HG03571 (cell line): ENCODE measurements around the gene MAP2K1.
"Not testable (repeated sequence)": the region's sequence is repeated elsewhere in the genome, so short reads cannot be mapped to it uniquely, and the experiment has no call there.

Source experiments
- ATAC-seq: cut with Tn5 transposase; IDR thresholded peaks from one replicate; pipeline ENCODE4 v1.9.1; 2021; ENCODE audit not compliant: unreplicated experiment

The MAP2K1 gene

DNA sequence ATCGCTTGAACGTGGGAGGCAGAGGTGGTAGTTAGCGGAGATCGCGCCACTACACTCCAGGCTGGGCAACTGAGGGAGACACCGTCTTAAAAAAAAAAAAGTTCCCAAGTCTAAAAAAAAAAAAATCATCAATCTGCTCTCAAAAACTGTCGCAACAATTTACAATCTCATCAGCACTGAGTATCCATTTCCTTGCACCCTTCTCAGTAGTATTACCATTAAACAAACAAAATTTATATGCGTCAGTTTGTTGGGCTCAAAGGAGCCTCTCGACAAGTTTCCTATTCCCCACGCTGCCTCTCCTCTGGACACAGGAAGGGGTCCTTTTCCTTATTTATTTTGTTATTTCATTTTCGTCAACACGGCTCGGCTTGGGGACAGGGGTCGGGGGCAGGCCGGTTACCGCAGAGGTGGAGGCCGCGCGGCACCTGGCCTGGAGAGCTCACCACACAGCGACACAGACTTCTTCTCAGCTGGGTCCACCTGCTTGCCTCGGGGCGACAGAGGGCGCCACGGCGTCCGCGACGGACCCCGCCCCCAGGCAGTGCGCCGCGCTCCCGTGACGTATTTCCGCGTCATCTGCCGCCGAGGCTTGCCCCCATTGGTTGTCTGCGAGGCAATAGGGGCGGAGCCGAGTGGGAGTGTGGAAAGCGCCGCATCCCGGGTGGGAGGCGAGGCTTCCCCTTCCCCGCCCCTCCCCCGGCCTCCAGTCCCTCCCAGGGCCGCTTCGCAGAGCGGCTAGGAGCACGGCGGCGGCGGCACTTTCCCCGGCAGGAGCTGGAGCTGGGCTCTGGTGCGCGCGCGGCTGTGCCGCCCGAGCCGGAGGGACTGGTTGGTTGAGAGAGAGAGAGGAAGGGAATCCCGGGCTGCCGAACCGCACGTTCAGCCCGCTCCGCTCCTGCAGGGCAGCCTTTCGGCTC lies at the start of gene MAP2K1:
Gene MAP2K1 (plus strand): TSS at position 709 of the 920 bp plus-strand sequence. CDS start 436 bp downstream, outside the sequence.
- peak; percentile 68 for ATAC-seq

DNA sequence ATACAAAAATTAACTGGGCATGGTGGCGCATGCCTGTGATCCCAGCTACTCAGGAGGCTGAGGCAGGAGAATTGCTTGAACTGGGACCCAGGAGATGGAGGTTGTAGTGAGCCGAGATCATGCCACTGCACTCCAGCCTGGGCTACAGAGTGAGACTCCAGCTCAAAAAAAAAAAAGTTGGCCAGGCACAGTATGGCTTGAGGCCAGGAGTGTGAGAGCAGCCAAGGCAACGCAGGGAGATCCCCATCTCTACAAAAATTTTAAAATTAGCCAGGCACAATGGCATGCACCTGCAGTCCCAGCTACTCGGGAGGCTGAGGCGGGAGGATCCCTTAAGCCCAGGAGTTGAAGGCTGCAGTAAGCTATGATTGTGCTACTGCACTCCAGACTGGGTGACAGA lies 38.2 kb upstream of the MAP2K1 start:
- ATAC-seq, result not testable (repeated sequence)

DNA sequence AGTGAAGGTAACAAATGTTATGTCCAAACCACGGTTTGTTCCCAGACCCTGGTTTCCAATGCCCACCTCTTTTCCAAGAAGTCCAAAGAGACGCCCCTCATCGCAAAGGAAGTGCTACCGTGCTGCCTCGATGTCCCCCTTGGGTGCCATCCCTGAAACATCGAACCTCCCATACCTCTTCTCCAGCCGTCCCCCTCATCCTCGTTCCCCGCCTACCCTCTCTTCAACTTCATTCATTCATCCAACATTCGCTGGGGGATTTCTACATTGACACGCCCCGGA lies 30.7 kb upstream of the MAP2K1 start:
- ATAC-seq, result no peak

DNA sequence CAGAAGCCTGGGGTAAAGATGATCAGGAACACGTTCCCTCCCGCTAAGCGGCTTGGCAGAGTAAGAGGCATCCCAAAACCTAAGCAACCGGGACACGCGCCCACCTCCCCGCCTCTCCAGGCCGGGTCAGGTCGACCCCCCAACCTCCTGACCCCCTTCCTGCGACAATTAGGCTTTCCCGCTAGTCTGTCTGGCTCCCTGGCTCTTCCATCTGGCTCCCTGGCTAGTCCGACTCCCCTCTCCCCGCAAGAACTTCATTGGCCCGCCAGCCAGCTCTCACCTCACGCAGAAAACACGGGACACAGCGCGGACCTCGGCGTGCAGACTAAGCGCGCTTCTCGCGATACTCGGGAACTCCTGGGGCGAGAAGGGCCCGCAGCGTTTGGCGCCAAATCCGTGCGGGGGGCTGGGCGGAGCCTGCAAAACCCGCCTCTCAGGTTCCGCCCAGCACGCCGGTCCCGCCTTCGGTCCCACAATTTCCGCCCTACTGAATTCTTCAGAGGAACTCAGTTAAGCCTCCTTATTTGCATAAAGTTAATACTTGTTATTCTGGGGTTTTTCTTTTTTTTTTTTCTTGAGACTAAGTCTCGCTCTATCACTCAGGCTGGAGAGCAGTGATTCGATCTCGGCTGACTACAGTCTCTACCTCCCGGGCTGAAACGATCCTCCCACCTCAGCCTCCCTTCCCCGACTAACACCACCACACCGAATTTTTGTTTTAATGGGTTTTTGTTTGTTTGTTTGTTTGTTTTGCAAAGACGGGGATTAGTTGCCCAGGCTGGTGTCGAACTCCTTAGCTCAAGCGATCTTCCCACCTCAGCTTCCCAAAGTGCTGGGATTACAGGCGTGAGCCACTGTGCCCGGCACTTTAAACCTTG lies 30.1 kb upstream of the MAP2K1 start, which contains the start of gene TIPIN:
Gene TIPIN (minus strand): TSS at position 327 of the 878 bp plus-strand sequence. CDS start 3,738 bp downstream, outside the sequence.
- peak; percentile 93 for ATAC-seq

DNA sequence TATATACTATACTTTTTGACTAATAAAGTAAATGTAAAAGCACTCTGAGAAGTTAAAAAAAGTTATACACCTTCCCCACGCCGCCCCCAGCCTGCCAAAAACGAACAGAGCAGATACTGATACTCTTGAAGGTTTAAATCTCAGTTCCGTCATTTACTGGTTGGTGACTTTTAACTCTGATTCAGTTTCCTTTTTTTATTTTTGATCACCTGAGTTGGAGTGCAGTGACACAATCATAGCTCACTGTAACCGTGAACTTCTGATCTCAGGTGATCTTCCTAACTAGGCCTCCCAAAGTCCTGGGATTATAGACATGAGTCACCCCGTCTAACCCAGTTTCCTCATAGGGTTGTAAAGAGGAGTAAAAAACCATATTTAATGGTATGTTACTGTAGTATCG lies 27.0 kb upstream of the MAP2K1 start:
- no peak for ATAC-seq

DNA sequence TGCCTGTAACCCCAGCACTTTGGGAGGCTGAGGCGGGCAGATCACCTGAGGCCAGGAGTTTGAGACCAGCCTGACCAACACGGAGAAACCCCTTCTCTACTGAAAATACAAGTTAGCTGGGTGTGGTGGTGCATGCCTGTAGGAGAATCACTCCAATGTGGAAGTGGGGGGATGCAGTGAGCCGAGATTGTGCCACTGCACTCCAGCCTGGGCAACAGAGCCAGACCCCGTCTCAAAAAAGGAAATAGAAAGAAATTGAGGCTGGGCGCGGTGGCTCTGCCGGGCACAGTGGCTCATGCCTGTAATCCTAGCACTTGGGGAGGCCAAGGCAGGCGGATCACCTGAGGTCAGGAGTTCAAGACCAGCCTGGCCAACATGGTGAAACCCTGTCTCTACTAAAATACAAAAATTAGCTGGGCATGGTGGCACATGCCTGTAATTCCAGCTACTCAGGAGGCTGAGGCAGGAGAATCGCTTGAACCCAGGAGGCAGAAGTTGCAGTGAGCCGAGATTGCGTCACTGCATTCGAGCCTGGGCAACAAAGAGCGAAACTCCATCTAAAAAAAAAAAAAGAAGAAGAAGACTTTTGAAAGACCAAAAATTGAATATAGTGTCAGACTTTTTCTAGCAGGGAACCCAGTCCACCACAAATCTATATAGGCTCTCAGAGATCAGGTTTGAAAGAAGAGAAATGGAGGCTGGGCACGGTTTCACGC lies 24.8 kb upstream of the MAP2K1 start:
- ATAC-seq, result not testable (repeated sequence)

DNA sequence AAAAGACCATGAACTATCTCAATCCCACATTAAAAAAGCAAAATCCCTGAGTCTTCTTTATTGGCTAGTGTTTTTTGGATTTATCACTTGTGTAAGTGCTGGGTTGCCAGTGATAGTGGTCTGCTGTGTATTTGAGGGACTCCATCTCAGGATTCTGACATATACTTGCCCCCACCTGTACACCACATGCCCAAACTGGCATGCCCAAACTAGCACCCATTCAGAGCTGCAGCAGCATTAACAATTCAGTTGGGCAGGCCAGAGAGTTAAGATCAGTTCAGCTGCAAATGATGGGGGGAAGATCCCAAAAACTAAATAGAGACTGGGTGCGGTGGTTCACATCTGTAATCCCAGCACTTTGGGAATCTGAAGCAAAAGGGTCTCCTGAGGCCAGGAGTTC lies 23.9 kb upstream of the MAP2K1 start:
- no peak for ATAC-seq

DNA sequence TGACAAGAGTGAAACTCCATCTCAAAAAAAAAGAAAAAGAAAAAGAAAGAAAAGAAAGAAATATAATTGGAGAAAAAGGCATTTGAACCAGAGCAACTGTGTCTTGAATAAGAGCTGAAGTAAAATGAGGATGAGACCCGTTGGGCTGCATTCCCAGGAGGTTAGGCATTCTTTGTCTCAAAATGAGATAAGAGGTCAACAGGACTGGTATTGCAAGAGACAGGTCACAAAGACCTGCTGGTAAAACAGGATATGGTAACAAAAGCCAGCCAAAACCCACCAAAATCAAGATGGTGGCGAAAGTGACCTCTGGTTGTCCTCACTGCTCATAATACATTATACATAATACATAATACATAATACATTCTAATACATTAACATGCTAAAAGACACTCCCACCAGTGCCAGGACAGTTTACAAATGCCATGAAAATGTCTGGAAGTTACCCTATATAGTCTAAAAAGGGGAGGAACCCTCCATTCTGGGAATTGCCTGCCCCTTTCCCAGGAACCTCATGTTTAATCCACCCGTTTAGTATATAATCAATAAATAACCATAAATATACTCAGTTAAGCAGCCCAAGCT lies 21.7 kb upstream of the MAP2K1 start:
- no peak for ATAC-seq

DNA sequence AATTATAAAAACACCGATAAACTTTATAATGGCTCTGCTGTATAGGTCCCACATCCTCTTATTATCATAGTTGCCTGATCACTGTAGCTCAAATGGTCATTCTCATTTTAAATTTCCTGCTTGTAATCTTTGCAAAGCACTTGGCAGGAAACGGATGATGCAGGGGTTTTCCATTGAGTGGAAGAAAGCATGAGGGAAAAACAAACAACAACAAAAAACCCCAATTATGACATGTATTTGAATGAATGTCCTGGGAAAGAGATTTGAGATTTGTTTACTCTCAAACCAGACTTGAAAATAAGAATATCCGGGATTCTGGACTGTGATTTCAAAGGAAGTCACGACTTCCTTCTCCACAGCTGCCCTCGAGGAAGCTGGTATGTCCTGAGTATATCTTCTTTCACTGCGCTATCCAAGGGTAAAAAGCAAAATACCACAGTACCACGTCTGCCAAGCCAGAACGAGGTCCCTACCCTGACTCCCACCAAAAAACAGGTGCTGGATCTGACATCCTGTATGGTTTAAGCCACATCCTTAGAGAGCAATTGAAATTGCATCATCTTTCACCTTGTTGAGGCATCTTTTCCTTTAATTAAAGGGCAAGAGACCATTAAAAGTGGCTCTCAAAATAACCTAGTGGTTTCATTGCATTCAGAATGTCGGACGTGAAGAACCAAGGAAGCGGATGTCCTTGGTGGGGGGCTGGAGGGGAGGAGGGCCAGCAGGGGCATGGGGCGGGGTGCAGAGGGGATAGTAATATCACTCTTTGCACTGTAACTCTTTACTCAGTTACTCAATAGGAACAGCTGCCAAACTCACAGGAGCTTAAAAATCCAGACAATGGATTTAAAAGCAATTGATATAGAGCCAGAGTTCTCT lies 16.7 kb upstream of the MAP2K1 start:
- ATAC-seq, result no peak

DNA sequence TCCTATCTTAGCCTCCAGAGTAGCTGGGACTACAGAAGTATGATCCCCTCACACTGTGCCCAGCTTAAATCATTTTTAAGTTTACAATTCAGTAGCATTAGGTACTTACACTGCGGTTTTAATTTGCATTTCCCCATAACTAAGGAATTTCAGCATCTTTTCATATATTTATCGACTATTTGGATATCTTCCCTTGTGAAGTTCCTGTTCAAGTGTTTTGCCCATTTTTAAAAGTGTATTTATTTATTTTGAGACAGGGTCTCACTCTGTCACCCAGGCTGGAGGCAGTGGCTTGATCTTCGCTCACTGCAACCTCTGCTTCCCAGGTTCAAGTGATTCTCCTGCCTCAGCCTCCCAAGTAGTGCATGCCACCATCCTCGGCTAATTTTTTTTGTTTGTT lies 12.5 kb upstream of the MAP2K1 start:
- ATAC-seq, result no peak

DNA sequence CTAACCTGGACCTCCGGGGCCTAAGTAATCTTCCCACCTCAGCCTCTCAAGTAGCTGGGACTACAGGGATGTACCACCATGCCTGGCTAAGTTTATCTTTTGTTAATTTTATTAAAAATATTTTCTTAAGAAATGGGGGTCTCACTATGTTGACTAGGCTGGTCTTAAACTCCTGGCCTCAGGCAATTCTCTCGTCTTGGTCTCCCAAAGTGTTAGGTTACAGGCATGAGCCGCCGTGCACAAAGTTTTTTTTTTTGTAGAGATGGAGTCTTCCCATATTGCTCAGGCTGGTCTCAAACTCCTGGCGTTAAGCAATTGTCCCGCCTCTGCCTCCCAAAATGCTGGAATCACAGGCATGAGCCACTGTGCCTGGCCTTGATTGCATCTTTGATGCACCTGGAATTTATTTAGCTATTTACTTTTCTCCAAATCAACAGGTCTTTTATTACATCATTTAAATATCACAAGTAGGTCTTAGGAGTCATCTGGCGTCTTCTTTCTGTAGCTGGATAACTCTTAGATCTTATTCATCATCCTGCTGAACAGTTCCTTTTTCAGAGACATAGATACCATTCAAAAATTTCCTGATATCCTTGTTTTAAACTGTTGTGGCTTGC lies 7.8 kb upstream of the MAP2K1 start:
- no peak for ATAC-seq

DNA sequence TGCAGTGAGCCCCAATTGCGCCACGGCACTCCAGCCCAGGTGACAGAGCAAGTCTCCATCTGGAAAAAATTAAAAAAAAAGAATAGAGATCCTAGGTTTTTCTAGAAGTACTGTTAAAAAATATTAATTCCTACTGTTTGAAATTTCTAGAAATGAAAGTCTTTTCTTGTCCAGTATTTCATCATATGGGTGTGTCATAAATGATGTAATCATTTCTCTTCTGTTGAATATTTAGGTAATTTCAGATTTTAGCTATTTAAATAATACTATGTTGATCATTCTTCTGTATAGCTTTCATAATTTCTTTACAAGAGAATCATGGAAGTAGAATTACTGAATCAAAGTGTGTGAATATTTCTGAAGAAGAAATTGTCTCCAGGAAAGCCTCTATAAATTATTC lies 5.3 kb upstream of the MAP2K1 start:
- not testable (repeated sequence) for ATAC-seq

DNA sequence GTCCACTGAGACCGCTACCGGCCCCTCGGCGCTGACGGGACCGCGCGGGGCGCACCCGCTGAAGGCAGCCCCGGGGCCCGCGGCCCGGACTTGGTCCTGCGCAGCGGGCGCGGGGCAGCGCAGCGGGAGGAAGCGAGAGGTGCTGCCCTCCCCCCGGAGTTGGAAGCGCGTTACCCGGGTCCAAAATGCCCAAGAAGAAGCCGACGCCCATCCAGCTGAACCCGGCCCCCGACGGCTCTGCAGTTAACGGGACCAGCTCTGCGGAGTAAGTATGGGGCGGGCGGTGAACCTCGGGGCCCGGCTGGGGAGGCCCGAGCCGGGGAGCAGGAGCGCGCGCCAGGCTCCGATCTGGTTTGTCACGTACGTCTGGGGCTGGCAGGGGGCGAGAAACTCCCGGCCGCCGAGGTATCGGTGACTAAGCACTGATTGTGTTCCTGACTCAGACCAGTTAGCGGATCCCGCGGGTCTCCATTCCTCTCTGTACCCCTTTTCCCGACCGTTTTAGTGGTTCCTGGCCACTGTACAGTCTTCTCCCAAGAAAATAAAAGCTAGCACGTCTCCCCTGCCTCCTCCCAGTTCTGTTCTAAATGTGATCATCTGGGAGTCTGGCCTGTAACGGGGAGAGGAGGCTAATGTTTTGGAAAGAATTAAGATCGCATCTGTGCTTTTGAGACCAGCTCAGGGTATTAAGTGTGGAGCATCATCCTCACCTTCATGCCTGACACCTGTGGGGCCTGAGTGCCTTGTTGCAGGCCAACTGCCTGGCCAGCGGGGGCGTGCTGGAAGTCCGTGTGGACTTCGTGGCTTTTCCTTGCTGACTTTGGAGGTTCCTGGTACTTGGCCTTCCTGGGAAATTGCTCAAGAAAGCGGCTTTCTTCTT lies 691 bp downstream of the MAP2K1 start:
- peak; percentile 19 for ATAC-seq

DNA sequence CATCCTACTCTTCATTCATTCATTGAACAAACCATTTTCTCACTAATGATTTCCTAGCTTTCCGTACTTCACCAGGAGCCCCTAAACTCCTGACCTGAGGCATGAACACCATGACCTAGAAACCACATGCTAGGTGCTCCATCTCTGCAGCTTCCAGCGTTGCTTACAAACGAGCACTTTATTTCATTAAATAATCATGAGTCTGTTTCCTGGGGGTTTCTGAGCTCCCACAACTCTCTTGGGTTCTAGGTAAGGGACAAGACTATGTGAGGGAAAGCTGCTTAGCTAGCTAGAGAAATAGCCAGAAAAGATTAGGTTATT lies 1.3 kb downstream of the MAP2K1 start:
- no peak for ATAC-seq

DNA sequence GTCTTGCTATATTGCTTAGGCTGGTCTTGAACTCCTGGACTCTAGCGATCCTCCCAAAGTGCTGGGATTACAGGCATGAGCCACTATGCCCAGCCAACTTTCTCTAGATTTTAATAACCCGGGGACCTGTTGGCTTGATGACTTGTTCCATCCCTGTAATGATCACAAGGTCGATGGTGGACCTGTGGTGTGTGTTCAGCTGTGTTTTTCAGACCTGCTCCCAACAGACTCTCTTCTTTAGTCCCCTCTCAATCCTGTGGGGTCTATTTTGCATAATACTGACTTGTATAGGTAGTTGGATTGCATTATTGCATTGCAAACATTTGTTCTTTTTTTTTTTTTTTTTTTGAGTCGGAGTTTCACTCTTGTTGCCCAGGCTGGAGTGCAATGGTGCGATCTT lies 1.9 kb downstream of the MAP2K1 start:
- ATAC-seq, result no peak

DNA sequence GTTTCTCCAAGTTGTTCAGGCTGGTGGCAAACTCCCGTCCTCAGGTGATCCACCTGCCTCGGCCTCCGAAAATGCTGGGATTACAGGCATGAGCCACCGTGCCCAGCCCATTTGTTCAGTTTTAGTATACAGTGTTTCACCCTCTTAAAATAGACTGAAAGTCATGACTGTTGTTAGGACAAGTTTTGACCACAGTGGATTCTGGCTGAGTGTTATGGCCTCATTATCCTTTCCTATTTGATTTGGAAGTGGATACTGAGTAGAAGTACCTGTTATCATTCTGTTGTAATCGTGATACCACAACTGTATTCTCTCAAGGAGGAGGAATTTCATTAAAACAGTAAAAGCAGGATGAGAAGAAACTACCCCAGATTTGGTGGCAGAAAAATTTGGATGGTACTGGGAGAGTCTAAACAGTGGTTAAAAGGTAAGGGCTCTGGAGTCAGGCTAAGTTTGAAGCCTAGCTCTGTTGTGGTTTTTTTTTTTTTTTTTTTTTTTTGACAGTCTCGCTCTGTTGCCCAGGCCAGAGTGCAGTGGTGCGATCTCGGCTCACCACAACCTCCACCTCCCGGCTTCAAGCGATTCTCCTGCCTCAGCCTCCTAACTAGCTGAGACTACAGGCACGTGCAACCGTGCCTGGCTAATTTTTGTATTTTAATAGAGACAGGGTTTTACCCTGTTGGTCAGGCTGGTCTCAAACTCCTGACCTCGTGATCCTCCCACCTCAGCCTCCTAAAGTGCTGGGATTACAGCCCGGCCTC lies 2.6 kb downstream of the MAP2K1 start:
- ATAC-seq, result no peak

DNA sequence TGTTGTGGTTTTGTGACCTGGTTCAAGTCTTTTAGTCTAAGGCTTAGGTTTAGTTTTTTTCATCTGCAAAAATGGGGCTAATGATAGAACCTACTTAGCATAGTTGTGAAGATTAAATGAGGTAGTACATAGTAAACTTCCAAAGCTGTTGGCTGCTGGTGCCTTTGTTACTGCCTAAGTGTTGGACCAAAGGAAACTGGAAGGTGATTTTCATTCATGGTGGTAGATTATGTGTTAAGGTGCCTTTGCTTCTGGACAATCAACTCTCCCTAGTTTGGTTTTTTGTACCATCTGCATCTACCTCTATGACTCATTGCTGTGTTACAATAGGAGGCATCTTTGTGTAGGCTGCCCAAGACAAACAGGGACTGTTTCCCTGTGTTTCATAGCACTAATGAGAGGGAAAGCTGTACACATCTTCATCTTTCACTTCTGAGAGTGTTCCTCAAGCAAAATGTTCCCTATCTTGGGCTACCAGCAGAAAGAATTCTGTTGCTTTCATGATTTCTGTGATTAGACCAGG lies 3.2 kb downstream of the MAP2K1 start:
- ATAC-seq, result no peak

DNA sequence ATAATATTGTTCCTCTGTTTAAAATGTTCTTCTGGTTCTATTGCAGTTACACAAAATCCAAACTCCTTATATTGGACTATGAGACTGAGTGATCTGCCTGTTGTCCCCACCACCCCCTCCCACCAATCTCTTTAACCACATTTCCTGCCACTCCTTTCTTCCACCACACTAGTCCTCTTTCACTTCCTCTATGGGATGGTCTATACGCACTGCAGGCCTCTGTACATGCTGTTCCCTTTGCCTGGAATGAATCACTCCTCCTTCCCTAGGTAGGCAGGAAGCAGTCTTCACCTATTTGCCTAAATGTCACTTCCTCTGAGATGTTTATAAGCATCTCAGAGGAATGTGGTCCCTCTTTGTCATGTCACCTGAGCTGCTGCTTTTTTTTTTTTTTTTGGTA lies 4.0 kb downstream of the MAP2K1 start:
- no peak for ATAC-seq
